Esophagus mucosa (tissue), 1 donor: ENCODE results near the gene SLC13A2. TPM values are rescaled to one million over a fixed set of nuclear protein-coding genes. Genes with fewer than 3 reads are reported as not detected.

Source experiments
- ATAC-seq: fragments of 200-7000 bp; cut with Tn5 transposase; one replicate; pipeline ENCODE4 v1.9.1; 2020
- total RNA-seq: library from RNA; stranded (reverse); gene quantifications from one replicate; pipeline ENCODE4 v1.2.4, GENCODE V29; 2023
- donor health status: DM: yes; HTN: yes; CAD: no.

SLC13A2 gene
- total RNA-seq, 1 donor from 2014 or later = not detected

- ATAC-seq = no peak
Observed at GRCh38 chr17:28538296-28538895, 65.0 kb downstream of the SLC13A2 start.

DNA sequence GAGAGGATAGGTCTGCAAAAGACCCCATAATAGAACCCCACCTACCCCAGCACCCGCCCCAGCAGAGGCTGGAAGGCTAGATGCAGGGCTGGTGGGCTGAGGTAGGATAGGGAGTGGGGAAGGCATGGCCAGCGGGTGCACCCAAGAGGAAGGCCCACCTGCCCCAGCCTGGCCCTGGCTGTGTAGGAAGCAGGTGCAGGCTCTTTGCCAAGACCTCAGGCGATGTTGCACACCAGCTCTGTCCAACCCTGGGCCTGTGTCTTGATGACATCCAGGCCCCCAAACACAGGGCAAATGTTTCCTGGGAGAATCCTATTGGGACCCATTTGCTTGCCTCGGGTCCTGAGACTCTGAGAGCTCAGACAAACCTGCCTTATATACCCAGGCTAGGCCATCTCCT lies 66.8 kb downstream of the SLC13A2 start:
- peak; percentile 29 for ATAC-seq

- ATAC-seq = no peak
Observed at GRCh38 chr17:28541439-28541838, 68.0 kb downstream of the SLC13A2 start.

DNA sequence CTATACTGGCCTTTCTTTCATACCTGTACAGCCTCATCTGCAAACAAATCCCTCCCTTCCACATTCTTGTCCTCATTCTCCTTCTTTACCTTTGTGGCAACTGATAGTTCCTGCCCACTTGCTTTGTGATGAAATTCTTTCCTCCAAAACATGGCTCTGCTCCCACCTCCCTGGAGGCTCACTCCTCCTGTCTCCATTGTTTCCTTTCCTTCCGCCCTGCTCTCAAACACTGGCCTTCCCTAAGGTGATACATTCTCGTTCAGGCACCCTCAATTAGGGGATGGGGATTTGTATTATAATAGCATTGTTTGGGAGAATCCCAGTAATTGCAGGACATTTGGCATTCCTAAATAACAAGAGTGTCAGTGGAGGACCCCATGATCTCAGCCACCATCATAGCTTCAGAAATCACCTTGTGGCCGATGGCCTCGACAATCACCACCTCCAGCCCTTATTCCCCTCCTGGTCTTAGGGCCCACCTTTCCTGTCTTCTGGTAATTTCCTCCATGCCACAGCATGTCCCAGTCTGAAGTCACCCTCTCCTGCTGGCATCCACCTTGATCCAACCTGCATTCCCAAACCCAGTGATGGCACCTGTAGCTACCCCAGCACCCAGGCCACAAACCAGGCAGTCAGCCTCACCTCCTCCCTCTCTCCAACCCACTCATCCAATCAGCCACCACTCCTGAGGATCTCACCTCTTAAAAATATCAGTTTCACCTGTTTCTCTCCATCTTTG lies 71.1 kb downstream of the SLC13A2 start:
- ATAC-seq = no peak

DNA sequence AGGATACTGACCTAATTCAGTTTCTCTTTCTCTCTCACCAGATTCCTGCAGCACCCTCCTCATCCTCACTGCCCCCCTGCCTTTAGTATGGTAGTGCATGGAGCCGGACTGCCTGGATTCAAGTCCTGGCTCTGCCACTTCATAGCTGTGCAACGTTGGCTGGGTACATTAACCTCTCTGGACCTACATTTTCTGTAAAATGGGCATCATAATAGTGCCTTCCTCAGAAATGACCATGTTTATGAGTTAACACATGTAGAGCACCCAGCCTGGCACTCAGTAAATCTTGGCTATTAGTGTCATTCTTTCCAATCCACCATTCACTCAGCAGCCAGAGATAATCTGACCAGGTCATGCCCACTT lies 71.7 kb downstream of the SLC13A2 start:
- no peak for ATAC-seq

- ATAC-seq = no peak
Observed at GRCh38 chr17:28545787-28546415, 72.5 kb downstream of the SLC13A2 start.

GRCh38 chr17:28547096-28547622 lies 73.7 kb downstream of the SLC13A2 start:
- no peak for ATAC-seq

Other genes with a start within 250 kb of the SLC13A2 start
- gene TMEM97, start 154.4 kb upstream of the SLC13A2 start, total RNA-seq = 28.4 TPM
- 14.0 TPM for gene IFT20, start 138.2 kb upstream of the SLC13A2 start, total RNA-seq
- 55.8 TPM for gene TNFAIP1, start 137.9 kb upstream of the SLC13A2 start, total RNA-seq
- 81.1 TPM for gene POLDIP2, start 116.1 kb upstream of the SLC13A2 start, total RNA-seq
- not detected for gene SEBOX, start 108.4 kb upstream of the SLC13A2 start, total RNA-seq
- 0.60 TPM for gene VTN, start 103.3 kb upstream of the SLC13A2 start, total RNA-seq
- gene SARM1, start 102.0 kb upstream of the SLC13A2 start, total RNA-seq = 1.6 TPM
- gene SLC46A1, start 67.4 kb upstream of the SLC13A2 start, total RNA-seq = 1.7 TPM
- gene FOXN1, start 32.7 kb downstream of the SLC13A2 start, total RNA-seq = 14.8 TPM
- 19.2 TPM for gene UNC119, start 79.0 kb downstream of the SLC13A2 start, total RNA-seq
- 37.3 TPM for gene PIGS, start 97.9 kb downstream of the SLC13A2 start, total RNA-seq
- gene ALDOC, start 103.3 kb downstream of the SLC13A2 start, total RNA-seq = 24.9 TPM
- 24.3 TPM for gene SPAG5, start 125.4 kb downstream of the SLC13A2 start, total RNA-seq
- 4.2 TPM for gene RSKR, start 140.5 kb downstream of the SLC13A2 start, total RNA-seq
- 67.9 TPM for gene BLTP2, start 171.5 kb downstream of the SLC13A2 start, total RNA-seq
- gene SDF2, start 188.3 kb downstream of the SLC13A2 start, total RNA-seq = 29.0 TPM
- gene SUPT6H, start 188.6 kb downstream of the SLC13A2 start, total RNA-seq = 31.8 TPM
- gene PROCA1, start 238.2 kb downstream of the SLC13A2 start, total RNA-seq = 0.64 TPM
- 34.2 TPM for gene RAB34, start 244.2 kb downstream of the SLC13A2 start, total RNA-seq
- 1,336 TPM for gene RPL23A, start 246.3 kb downstream of the SLC13A2 start, total RNA-seq